Stimulated activated CD8-positive, alpha-beta memory T cell treated with anti-CD3 and anti-CD28 coated beads, Interleukin-2, amount 100 ng/mL, for 1 hour (primary cell): ENCODE measurements around the gene CSTF3.
"Not testable (repeated sequence)": the region's sequence is repeated elsewhere in the genome, so short reads cannot be mapped to it uniquely, and the experiment has no call there.

Source experiments
- DNase-seq, 2 donors: peaks; one replicate each; pipeline ENCODE4 v3.0.0-alpha.2; 2020; ENCODE audit warnings: low read depth in 2 of 2

CSTF3 gene

GRCh38 chr11:33086017-33086416 is 75.3 kb downstream of the CSTF3 start:
- no peak for DNase-seq

- DNase-seq, result no peak
Measured at GRCh38 chr11:33083918-33084317, 77.4 kb downstream of the CSTF3 start.

- DNase-seq, result no peak
Measured at GRCh38 chr11:33072465-33072864, 88.8 kb downstream of the CSTF3 start.

GRCh38 chr11:33068611-33069340 is 92.5 kb downstream of the CSTF3 start:
- DNase-seq, result no peak

- DNase-seq, result no peak
Measured at GRCh38 chr11:33067294-33067693, 94.0 kb downstream of the CSTF3 start.

GRCh38 chr11:33065445-33066178 is 95.7 kb downstream of the CSTF3 start:
- peak; percentile 45 to 53 for DNase-seq

- DNase-seq, result no peak
Measured at GRCh38 chr11:33064866-33065265, 96.4 kb downstream of the CSTF3 start.

- no peak for DNase-seq
Measured at GRCh38 chr11:33064033-33064825, 97.1 kb downstream of the CSTF3 start.

- DNase-seq, result no peak
Measured at GRCh38 chr11:33063326-33063881, 97.9 kb downstream of the CSTF3 start.

- no peak for DNase-seq
Measured at GRCh38 chr11:33062137-33062536, 99.1 kb downstream of the CSTF3 start.

GRCh38 chr11:33060271-33060670 is 101.0 kb downstream of the CSTF3 start:
- DNase-seq, result no peak

GRCh38 chr11:33059331-33060007 is 101.8 kb downstream of the CSTF3 start:
- DNase-seq, result no peak

- no peak for DNase-seq
Measured at GRCh38 chr11:33057284-33057683, 104.0 kb downstream of the CSTF3 start.

GRCh38 chr11:33055375-33055774 is 105.9 kb downstream of the CSTF3 start:
- DNase-seq, result no peak

- DNase-seq, result no peak
Measured at GRCh38 chr11:33052231-33052630, 109.0 kb downstream of the CSTF3 start.

- not testable (repeated sequence) for DNase-seq
Measured at GRCh38 chr11:33049565-33050408, 111.5 kb downstream of the CSTF3 start.

GRCh38 chr11:33048701-33049100 is 112.6 kb downstream of the CSTF3 start:
- DNase-seq, result not testable (repeated sequence)

- no peak for DNase-seq
Measured at GRCh38 chr11:33045551-33046255, 115.6 kb downstream of the CSTF3 start.

- DNase-seq, result no peak
Measured at GRCh38 chr11:33044285-33044756, 117.0 kb downstream of the CSTF3 start.
